Measurements from ENCODE around the gene NAT9. TPM values are rescaled to one million over a fixed set of nuclear protein-coding genes. Genes with fewer than 3 reads are reported as not detected.

Gene NAT9
- polyA plus RNA-seq, 10 donors, result 28.4 to 40.0 (median 33.4) TPM

GRCh38 chr17:74746376-74746775, 29.8 kb downstream of the NAT9 start:
- DNase-seq, result no peak

GRCh38 chr17:74745548-74746177, 30.5 kb downstream of the NAT9 start:
- no peak for DNase-seq

GRCh38 chr17:74744714-74745547, 31.2 kb downstream of the NAT9 start:
- DNase-seq, result peak; percentile 27 to 72 (median 66)

GRCh38 chr17:74744349-74744713, 31.8 kb downstream of the NAT9 start:
- DNase-seq, result no peak

- no peak for DNase-seq
These were observed 32.4 kb downstream of the NAT9 start for GRCh38 chr17:74743755-74744154.

- DNase-seq, result no peak
These were observed 33.1 kb downstream of the NAT9 start for GRCh38 chr17:74742978-74743545.

- no peak for DNase-seq
These were observed 34.0 kb downstream of the NAT9 start for GRCh38 chr17:74742153-74742515.

- DNase-seq, result no peak
These were observed 35.3 kb downstream of the NAT9 start for GRCh38 chr17:74740641-74741387.

- DNase-seq, result no peak
These were observed 36.0 kb downstream of the NAT9 start for GRCh38 chr17:74740173-74740572.

- DNase-seq, result no peak
These were observed 36.8 kb downstream of the NAT9 start for GRCh38 chr17:74739227-74739831.

- DNase-seq, result peak in 1 of 3 donors; percentile 54
These were observed 37.8 kb downstream of the NAT9 start for GRCh38 chr17:74738051-74738996.

GRCh38 chr17:74737299-74738050, 38.7 kb downstream of the NAT9 start:
- no peak for DNase-seq

GRCh38 chr17:74736513-74737298, 39.4 kb downstream of the NAT9 start, which contains the start of gene RAB37:
Gene RAB37, plus strand, starts transcription at chr17:74737256. Its CDS starts 17 bp downstream, at chr17:74737273.
- peak in 1 of 3 donors; percentile 49 for DNase-seq

- DNase-seq, result no peak
These were observed 41.9 kb downstream of the NAT9 start for GRCh38 chr17:74734256-74734655.

- no peak for DNase-seq
These were observed 42.6 kb downstream of the NAT9 start for GRCh38 chr17:74733365-74734122.

- DNase-seq, result no peak
These were observed 43.9 kb downstream of the NAT9 start for GRCh38 chr17:74732042-74732867.

- DNase-seq, result no peak
These were observed 44.9 kb downstream of the NAT9 start for GRCh38 chr17:74731347-74731605.
